DOHH2 (cell line): ENCODE data around the gene ABCG1.

ENCODE experiments used
- H3F3A ChIP-seq: fragments of 200-600 bp; sonication (generic), shearing (Covaris generic); 2 replicates; pipeline ENCODE4 v1.6.0; 2016; ENCODE audit warnings: antibody characterized with exemption, mild to moderate bottlenecking; ENCODE audit not compliant: control insufficient read depth, insufficient read depth
- H3K27ac ChIP-seq: fragments of 200-600 bp; sonication (generic); 2 replicates; pipeline ENCODE4 v1.5.1; 2014; ENCODE audit warnings: low read depth, mild to moderate bottlenecking, low read length, moderate library complexity
- H3K27me3 ChIP-seq: fragments of 200-600 bp; sonication (generic); 2 replicates; pipeline ENCODE4 v1.6.1; 2014; ENCODE audit warnings: mild to moderate bottlenecking, low read length, mixed read lengths; ENCODE audit not compliant: control insufficient read depth
- H3K36me3 ChIP-seq: fragments of 200-600 bp; sonication (generic); 2 replicates; pipeline ENCODE4 v1.6.1; 2014; ENCODE audit warnings: mild to moderate bottlenecking, low read length, moderate library complexity, mixed read lengths; ENCODE audit not compliant: control insufficient read depth
- H3K4me1 ChIP-seq: fragments of 200-600 bp; sonication (generic); 2 replicates; pipeline ENCODE4 v1.6.1; 2014; ENCODE audit warnings: mild to moderate bottlenecking, low read length, mixed read lengths; ENCODE audit not compliant: control insufficient read depth
- H3K4me2 ChIP-seq: fragments of 200-600 bp; sonication (generic); 2 replicates; pipeline ENCODE4 v1.6.0; 2014; ENCODE audit warnings: mild to moderate bottlenecking, low read length, moderate library complexity
- H3K4me3 ChIP-seq: fragments of 200-600 bp; sonication (generic); 2 replicates; pipeline ENCODE4 v1.5.1; 2014; ENCODE audit warnings: mild to moderate bottlenecking, low read length, mixed read lengths
- H3K79me2 ChIP-seq: fragments of 200-600 bp; sonication (generic); 2 replicates; pipeline ENCODE4 v1.6.1; 2014; ENCODE audit warnings: mild to moderate bottlenecking, low read length, mixed read lengths; ENCODE audit not compliant: control insufficient read depth
- H3K9me2 ChIP-seq: fragments of 200-600 bp; sonication (generic); replicated peaks from 2 replicates; pipeline ENCODE4 v1.6.1; 2014; ENCODE audit warnings: mild to moderate bottlenecking, low read length, mixed read lengths; ENCODE audit not compliant: control insufficient read depth
- H3K9me3 ChIP-seq: fragments of 200-600 bp; sonication (generic); 2 replicates; pipeline ENCODE4 v1.6.1; 2014; ENCODE audit warnings: antibody characterized with exemption, low read length, mixed read lengths; ENCODE audit not compliant: control insufficient read depth, insufficient read depth
- H4K20me1 ChIP-seq: fragments of 200-600 bp; sonication (generic); 2 replicates; pipeline ENCODE4 v1.6.0; 2014; ENCODE audit warnings: low read depth, mild to moderate bottlenecking, antibody characterized with exemption, low read length, moderate library complexity; ENCODE audit not compliant: control insufficient read depth, insufficient read depth
- CTCF ChIP-seq: fragments of 200-600 bp; sonication (generic); IDR thresholded peaks from one replicate; pipeline ENCODE4 v1.5.1; 2014; ENCODE audit warnings: antibody characterized with exemption, mild to moderate bottlenecking, low read depth, low read length; ENCODE audit not compliant: poor library complexity, severe bottlenecking
- EZH2phosphoT487 ChIP-seq: fragments of 200-600 bp; sonication (generic); IDR thresholded peaks from 2 replicates; pipeline ENCODE4 v1.6.1; 2017; ENCODE audit warnings: borderline replicate concordance, mild to moderate bottlenecking, antibody characterized with exemption, low read length, moderate library complexity, mixed read lengths

ABCG1 gene

GRCh38 chr21:42265231-42265812, 46.4 kb downstream of the ABCG1 start:
- H4K20me1 ChIP-seq: no peaks in the 10 kb centered on the region
- no peaks in the 10 kb centered on the region for H3F3A ChIP-seq

GRCh38 chr21:42266971-42267556, 48.1 kb downstream of the ABCG1 start:
- Histone ChIP-seq H3K9me2 (no peaks in the 10 kb centered on the region), H3K4me2 (no peak overlapping the region), H3F3A (no peaks in the 10 kb centered on the region), H3K4me3 (no peak overlapping the region), H3K36me3 (no peaks in the 10 kb centered on the region), H3K79me2 (no peaks in the 10 kb centered on the region), H4K20me1 (no peaks in the 10 kb centered on the region), H3K9me3 (no peaks in the 10 kb centered on the region), H3K27ac (no peak overlapping the region), H3K4me1 (no peaks in the 10 kb centered on the region), H3K27me3 (0 out of 2 replicates have a peak, but pooled peaks cover 3% of the 10 kb centered on the region)
- TF ChIP-seq EZH2phosphoT487: no peak

More at GRCh38 chr21:42265231-42265812, 46.4 kb downstream of the ABCG1 start:
- H3K4me2 ChIP-seq: no peak overlapping the region
- H3K79me2 ChIP-seq: no peaks in the 10 kb centered on the region
- no peaks in the 10 kb centered on the region for H3K4me1 ChIP-seq
- H3K4me3 ChIP-seq: no peak overlapping the region
- H3K27ac ChIP-seq: no peak overlapping the region
- H3K27me3 ChIP-seq: 0 out of 2 replicates have a peak, but pooled peaks cover 3% of the 10 kb centered on the region
- no peaks in the 10 kb centered on the region for H3K9me2 ChIP-seq
- no peaks in the 10 kb centered on the region for H3K36me3 ChIP-seq
- no peaks in the 10 kb centered on the region for H3K9me3 ChIP-seq
- no peak for TF ChIP-seq EZH2phosphoT487
- TF ChIP-seq CTCF: no peak

- H3K4me3 ChIP-seq: no peak overlapping the region
- H3K27ac ChIP-seq: no peak overlapping the region
- no peaks in the 10 kb centered on the region for H3K36me3 ChIP-seq
- H3K9me3 ChIP-seq: no peaks in the 10 kb centered on the region
- H3K9me2 ChIP-seq: no peaks in the 10 kb centered on the region
- H3K4me2 ChIP-seq: no peak overlapping the region
- H3K79me2 ChIP-seq: no peaks in the 10 kb centered on the region
- TF ChIP-seq EZH2phosphoT487 (no peak), CTCF (no peak)
- H3K4me1 ChIP-seq: no peaks in the 10 kb centered on the region
- H3F3A ChIP-seq: no peaks in the 10 kb centered on the region
- H3K27me3 ChIP-seq: no peaks in the 10 kb centered on the region
- H4K20me1 ChIP-seq: no peaks in the 10 kb centered on the region
These were observed 50.4 kb downstream of the ABCG1 start for GRCh38 chr21:42269386-42269785.

- TF ChIP-seq CTCF (no peak), EZH2phosphoT487 (no peak)
- Histone ChIP-seq H3F3A (no peaks in the 10 kb centered on the region), H3K27me3 (no peaks in the 10 kb centered on the region), H3K79me2 (no peaks in the 10 kb centered on the region), H3K4me3 (no peak overlapping the region), H4K20me1 (no peaks in the 10 kb centered on the region), H3K9me3 (no peaks in the 10 kb centered on the region), H3K27ac (no peak overlapping the region), H3K4me2 (no peak overlapping the region), H3K36me3 (no peaks in the 10 kb centered on the region), H3K4me1 (no peaks in the 10 kb centered on the region), H3K9me2 (no peaks in the 10 kb centered on the region)
These were observed 52.1 kb downstream of the ABCG1 start for GRCh38 chr21:42271065-42271464.
